Coronary artery (tissue), 2 donors: ENCODE results near the gene G0S2.

Experiments used
- DNase-seq: peaks from one replicate; pipeline ENCODE4 v3.0.0-alpha.2; 2017; ENCODE audit warnings: low spot score
- H3K27ac ChIP-seq, 2 donors: fragments of 200-600 bp; sonication (generic); one replicate each; pipeline ENCODE4 v1.5.1; 2016 to 2019
- H3K4me3 ChIP-seq: fragments of 200-600 bp; sonication (generic); 2 replicates; pipeline ENCODE4 v1.5.1; 2016; ENCODE audit warnings: mild to moderate bottlenecking, moderate library complexity
- TF ChIP-seq, protein P1 (sequence below): fragments of 200-600 bp; sonication (generic); IDR thresholded peaks from one replicate; pipeline ENCODE4 v1.5.1; 2019; ENCODE audit warnings: antibody characterized with exemption

Gene G0S2

DNA sequence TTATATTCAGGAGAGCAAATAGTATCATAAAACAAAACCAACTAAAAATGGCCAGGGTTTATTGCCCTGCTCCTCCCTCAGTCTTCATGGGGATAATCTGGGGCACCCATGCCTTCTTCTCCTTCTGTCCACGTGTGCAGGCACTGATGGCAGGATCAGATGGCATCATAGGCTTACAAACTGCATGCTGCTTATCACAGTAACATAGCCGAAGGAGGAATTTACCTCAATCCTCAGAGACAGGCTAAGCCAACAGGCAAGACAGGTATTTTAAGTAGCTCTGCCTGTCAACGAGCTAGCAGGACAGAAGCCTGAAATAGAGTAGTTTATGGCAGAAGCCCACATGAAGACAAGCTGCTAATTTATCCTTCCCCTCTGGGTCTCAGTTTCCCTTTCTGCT lies 32.4 kb upstream of the G0S2 start:
- Histone ChIP-seq H3K27ac (peak overlapping the region; percentile 44 to 76), H3K4me3 (no peak overlapping the region)
- TF ChIP-seq, protein P1, sequence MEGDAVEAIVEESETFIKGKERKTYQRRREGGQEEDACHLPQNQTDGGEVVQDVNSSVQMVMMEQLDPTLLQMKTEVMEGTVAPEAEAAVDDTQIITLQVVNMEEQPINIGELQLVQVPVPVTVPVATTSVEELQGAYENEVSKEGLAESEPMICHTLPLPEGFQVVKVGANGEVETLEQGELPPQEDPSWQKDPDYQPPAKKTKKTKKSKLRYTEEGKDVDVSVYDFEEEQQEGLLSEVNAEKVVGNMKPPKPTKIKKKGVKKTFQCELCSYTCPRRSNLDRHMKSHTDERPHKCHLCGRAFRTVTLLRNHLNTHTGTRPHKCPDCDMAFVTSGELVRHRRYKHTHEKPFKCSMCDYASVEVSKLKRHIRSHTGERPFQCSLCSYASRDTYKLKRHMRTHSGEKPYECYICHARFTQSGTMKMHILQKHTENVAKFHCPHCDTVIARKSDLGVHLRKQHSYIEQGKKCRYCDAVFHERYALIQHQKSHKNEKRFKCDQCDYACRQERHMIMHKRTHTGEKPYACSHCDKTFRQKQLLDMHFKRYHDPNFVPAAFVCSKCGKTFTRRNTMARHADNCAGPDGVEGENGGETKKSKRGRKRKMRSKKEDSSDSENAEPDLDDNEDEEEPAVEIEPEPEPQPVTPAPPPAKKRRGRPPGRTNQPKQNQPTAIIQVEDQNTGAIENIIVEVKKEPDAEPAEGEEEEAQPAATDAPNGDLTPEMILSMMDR: no peak
- no peak for DNase-seq

DNA sequence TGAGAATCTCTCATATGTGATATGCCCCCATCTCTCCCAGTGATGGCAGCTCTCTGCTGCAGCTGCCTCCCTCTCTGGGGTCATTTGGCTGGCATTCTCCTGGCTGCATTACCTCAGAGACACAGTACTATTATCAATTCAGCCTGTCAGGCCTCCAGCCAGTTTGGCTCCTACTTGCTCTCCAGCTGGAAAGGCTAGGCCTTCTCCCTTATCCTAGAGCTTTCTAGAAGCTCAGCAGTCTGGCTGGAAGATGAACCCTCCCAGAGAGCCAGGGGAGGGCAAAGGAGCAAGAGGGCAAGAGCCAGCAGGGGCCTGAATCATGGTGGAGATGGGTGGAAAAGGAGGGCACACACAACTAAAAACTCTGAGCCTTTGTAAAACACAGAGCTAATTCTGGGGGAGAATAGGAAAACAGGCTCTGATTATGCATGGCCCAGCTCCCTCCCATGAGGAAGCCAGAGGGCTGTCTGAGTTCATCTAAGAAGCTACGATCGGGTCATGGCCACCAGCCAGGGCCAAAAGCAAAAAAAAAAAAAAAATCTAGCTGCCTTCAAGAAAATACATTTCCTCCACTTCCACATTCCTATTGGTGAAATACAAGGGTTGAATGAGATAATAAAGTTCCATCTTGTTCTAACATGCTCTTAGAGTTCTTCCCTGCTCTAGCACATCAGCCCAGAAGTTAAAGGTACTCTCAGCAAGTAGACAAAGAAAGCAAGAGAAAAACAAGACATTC lies 31.8 kb upstream of the G0S2 start:
- Histone ChIP-seq H3K27ac (peak overlapping the region; percentile 60 to 76), H3K4me3 (no peak overlapping the region)
- no peak for DNase-seq
- TF ChIP-seq, protein P1: no peak

DNA sequence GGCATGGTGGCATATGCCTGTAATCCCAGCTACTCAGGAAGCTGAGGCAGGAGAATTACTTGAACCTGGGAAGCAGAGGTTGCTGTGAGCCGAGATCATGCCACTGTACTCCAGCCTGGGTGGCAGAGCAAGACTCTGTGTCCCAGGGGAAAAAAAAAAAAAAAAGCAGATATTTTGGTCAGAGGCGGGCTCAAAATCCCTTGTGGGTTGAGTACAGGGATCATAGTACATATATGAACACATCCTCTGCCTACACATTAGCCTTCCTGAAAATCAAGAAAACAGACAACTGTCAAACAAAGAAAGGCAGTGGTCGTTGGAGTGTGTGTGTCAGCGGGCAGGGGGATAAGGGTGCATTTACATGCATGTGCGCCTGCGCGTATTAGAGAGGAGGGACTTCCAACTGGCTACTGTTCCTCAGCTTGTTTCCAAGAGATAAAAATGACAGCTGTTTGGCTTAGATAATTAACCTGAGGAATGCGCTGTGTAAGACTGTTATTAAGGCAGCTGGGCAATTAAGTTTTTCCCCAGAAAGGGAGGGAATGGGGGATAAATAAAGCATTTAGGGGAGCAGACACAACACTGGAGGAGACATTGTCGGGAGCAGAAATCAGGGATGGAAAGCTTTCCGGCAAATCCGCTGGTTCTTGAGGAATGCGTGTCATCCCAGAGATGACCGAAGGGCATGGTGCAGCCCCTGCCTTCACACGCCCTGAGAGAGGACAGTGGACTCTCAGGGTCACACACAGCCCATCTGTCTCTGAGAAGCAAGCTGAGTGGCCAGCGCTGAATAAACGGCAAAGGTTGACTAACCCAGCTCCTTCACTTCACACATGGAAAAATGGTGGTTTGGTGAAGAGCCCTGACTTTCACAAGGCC lies 29.4 kb upstream of the G0S2 start:
- H3K27ac ChIP-seq: peak overlapping the region in 1 of 2 donors; percentile 11
- TF ChIP-seq, protein P1: no peak
- H3K4me3 ChIP-seq: peak overlapping the region; percentile 32
- no peak for DNase-seq

DNA sequence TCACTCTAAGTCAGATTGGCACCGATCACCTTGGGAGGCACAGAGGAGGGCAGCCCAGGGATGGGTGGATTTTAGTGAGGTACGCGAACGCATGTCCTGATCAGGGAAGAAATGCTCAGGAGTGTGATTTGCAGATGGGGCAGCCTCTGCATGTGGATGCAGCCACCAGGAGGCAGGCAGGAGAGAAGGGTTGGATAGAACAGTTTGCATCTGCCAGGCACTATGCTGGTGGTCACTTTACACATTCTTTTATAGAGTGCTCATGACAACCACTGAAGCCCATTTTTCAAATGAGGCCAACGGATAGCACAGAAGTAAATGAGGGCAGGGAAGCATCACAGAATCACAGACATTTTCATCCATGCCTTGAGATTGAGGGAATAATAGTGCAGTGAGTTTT lies 28.7 kb upstream of the G0S2 start:
- TF ChIP-seq, protein P1: no peak
- H3K27ac ChIP-seq: no peak overlapping the region
- H3K4me3 ChIP-seq: no peak overlapping the region

DNA sequence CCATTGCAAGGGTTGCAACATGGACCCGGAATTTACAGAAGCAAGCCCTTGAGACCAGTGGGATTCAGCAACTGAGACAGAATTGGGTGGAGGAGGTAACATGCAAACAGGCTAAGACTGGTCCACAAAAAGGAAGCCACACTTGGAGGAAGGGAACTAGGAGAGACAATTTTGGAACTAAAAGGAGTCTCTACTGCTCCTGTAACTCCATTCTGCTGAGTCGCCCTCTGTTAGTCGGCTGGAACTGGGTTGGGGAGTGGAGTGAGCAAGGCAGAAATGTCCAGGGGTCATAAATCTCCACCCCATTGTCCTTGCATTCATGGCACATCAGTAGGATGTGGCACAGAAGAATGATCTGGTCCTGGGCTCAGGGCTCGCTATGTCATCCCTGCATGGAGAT lies 28.1 kb upstream of the G0S2 start:
- no peak for DNase-seq
- H3K4me3 ChIP-seq: no peak overlapping the region
- no peak overlapping the region for H3K27ac ChIP-seq
- TF ChIP-seq, protein P1: no peak

More for the DNA sequence above, 28.7 kb upstream of the G0S2 start:
- no peak for DNase-seq

DNA sequence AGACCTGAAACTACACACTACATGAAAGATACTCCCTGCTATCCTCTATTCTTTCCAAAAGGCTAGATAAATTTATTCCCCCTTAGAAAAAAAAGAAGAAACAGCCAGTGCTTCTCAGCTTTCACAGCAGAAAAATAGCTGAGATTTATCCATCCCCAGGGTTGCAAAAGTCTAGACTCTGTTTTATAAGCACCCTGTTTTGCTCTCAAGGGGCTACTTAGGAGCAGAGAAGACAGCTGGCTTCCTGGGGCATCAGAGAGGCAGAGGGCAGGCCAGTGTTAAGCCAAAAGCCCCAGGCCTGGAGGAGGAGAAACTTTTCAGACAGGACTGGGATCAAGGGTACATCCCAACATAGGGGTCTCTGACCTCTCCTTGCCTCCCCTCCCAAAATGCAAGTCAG lies 26.9 kb upstream of the G0S2 start:
- TF ChIP-seq, protein P1: no peak
- no peak for DNase-seq
- no peak overlapping the region for H3K4me3 ChIP-seq
- H3K27ac ChIP-seq: peak overlapping the region; percentile 4 to 38
